LNCaP clone FGC (cell line): ENCODE results near the gene SYT2.

ENCODE experiments used
- DNase-seq: peaks from one replicate; pipeline ENCODE4 v3.0.0-alpha.2; 2011; ENCODE audit warnings: low read depth
- H3K4me3 ChIP-seq: 2 replicates; pipeline ENCODE4 v1.5.1; 2011; ENCODE audit warnings: mild to moderate bottlenecking, low read depth, low read length, control low read depth
- TF ChIP-seq, protein P1 (sequence below): IDR thresholded peaks from 2 replicates; pipeline ENCODE4 v1.5.1; 2012; ENCODE audit warnings: mild to moderate bottlenecking; ENCODE audit not compliant: control insufficient read depth, insufficient read depth; ENCODE audit errors: extremely low read depth

SYT2 gene

DNA sequence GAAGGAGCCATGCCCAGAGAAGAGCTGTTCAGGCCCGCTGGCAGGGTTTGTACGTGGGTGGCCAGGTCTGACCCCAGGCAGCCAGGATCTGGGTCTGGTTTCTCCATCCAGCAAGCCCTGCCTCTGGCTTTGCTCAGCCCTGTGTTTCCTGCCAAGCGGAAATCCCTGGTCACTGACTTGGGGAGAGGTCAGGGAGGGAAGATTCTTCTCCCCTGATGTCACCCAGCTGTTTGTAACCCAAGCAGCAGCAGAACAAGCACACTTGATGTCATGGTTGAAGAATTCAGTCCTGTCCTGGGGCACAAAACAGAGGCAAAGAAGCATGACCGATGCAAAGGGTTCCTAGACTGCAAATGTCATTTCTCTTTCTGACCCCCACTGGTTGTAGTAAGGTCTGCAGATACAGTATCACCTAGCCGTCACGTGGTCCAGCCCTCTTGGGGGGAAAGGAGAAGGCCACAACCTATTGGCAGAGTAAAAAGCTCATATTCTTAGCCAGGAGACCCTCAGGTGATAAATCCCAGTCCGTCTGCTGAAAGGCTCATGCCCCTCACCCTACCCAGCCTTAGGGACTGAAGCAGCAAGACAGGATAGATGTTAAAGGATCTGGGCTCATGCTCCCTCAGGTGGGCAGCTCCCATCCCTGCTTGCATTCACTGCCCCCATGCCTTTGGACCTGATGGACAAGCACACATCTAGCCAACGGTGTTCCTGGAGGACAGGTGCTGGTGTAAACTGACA lies 120.9 kb downstream of the SYT2 start:
- TF ChIP-seq, protein P1, sequence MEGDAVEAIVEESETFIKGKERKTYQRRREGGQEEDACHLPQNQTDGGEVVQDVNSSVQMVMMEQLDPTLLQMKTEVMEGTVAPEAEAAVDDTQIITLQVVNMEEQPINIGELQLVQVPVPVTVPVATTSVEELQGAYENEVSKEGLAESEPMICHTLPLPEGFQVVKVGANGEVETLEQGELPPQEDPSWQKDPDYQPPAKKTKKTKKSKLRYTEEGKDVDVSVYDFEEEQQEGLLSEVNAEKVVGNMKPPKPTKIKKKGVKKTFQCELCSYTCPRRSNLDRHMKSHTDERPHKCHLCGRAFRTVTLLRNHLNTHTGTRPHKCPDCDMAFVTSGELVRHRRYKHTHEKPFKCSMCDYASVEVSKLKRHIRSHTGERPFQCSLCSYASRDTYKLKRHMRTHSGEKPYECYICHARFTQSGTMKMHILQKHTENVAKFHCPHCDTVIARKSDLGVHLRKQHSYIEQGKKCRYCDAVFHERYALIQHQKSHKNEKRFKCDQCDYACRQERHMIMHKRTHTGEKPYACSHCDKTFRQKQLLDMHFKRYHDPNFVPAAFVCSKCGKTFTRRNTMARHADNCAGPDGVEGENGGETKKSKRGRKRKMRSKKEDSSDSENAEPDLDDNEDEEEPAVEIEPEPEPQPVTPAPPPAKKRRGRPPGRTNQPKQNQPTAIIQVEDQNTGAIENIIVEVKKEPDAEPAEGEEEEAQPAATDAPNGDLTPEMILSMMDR: no peak
- no peak overlapping the region for H3K4me3 ChIP-seq
- DNase-seq: no peak

DNA sequence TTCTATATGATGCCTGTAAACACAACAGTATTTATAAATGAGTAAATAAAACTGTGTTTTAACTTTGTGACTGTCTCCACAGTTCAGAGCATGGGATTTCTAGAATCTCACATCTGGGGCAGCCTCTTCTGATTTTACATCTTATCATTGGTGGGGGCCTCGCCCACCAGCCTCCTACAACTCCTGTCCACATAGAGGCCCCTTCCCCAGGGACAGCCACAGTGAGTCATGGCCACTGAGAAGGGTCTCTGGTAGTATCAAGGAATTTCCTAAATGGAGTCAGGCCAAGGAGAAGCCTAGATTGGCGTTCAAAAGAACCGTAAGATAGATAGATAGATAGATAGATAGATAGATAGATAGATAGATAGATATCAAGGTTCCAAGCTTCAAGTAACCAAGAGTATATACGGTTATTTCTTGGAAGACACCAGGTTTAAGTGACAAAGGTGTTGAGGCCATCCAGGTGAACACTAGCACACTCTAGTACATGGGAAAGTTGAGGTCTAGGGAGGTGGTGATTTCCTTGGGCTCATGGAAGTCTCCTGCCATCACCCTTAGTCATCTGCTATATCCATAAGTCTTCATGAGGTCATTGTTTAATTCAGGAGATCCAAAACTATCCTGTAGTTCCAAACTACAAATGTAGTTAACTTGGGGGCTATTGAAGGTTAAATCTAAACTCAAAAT lies 121.6 kb downstream of the SYT2 start:
- DNase-seq: no peak
- H3K4me3 ChIP-seq: no peak overlapping the region
- TF ChIP-seq, protein P1: no peak

GRCh38 chr1:202587859-202588485 lies 122.3 kb downstream of the SYT2 start:
- no peak for DNase-seq
- no peak overlapping the region for H3K4me3 ChIP-seq
- TF ChIP-seq, protein P1: no peak

DNA sequence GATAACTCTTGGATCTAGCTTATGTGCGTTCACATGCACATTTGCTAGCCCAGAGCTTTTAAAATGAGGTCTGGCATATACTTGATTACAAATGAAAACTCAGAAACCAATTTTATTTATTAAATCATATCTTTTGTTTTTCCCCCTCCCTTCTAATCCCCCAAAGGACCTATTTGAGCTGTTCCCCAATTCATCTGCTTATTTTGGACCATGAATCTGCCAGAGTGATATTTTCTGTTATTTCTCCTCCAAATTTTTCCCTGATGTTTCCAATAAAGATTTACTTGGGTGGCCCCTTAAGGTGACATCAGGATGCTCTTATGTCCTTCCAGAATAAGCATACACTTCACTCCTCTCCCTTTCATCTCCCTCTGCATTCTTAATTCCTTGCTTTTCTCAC lies 123.4 kb downstream of the SYT2 start:
- TF ChIP-seq, protein P1: no peak
- H3K4me3 ChIP-seq: no peak overlapping the region
- DNase-seq: no peak

DNA sequence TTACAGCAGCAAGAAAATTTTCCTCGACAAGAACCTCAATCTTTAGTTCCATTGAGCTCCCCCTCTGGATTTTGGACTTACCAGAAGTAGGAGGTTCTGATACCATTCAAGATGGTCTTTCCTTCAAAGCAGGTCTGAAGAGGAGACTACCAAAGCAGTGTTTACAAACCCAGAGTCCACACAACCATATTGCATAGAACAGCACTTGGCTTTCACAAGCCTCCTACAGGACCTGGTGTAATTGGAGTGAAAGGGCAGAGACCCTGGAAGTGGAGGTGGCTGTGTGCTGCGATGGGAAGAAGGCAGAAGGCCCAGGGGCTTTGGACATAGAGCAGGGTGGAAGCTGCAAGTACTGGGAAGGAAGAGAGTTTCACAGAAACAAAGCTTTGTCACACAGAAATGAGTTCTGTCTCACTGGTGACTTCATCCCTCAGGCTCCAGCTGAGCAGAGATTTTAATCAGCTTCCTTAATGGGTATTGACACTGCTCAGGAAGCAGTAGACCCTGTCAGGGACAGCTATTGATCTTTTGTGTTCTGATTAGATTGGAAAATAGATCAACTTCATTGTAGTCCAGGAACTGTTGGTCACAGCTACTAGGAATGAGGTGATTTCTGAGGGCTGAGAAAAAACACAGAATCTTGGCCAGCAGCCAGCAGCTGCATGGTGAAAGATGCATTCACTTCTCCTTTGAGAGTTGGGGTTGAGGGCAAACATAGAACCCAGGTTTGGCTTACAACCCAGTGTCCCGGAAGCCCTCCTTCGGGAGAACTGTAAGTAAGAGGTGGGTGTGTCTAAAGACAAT lies 124.0 kb downstream of the SYT2 start:
- no peak for DNase-seq
- H3K4me3 ChIP-seq: no peak overlapping the region
- TF ChIP-seq, protein P1: no peak

GRCh38 chr1:202585590-202585933 lies 124.7 kb downstream of the SYT2 start:
- DNase-seq: no peak
- TF ChIP-seq, protein P1: no peak
- no peak overlapping the region for H3K4me3 ChIP-seq
